HEK293 (cell line): ENCODE data around the gene TMPRSS7.

ENCODE experiments used
- CTCF ChIP-seq: fragments of 450-650 bp; formaldehyde crosslinking; IDR thresholded peaks from 2 replicates; pipeline ENCODE4 v1.5.1; 2016; ENCODE audit warnings: missing biosample characterization, missing genetic modification characterization
- ELK4 ChIP-seq: IDR thresholded peaks from 2 replicates; pipeline ENCODE4 v1.6.1; 2011; ENCODE audit warnings: mild to moderate bottlenecking, low read depth, low read length, borderline replicate concordance
- ZNF202 ChIP-seq: fragments of 450-650 bp; formaldehyde crosslinking; IDR thresholded peaks from 2 replicates; pipeline ENCODE4 v1.5.1; 2016; ENCODE audit warnings: missing biosample characterization, missing genetic modification characterization, borderline replicate concordance
- ZNF24 ChIP-seq: fragments of 450-650 bp; formaldehyde crosslinking; IDR thresholded peaks from 2 replicates; pipeline ENCODE4 v1.5.1; 2016; ENCODE audit warnings: missing biosample characterization, missing genetic modification characterization
- ZSCAN18 ChIP-seq: fragments of 450-650 bp; formaldehyde crosslinking; IDR thresholded peaks from 2 replicates; pipeline ENCODE4 v1.5.1; 2016; ENCODE audit warnings: missing biosample characterization, missing genetic modification characterization

GRCh38 chr3:111999484-112000324 is 34.8 kb upstream of the TMPRSS7 start:
- TF ChIP-seq ZSCAN18 (tag by site-specific recombination) (no peak), ZNF202 (no peak), ZNF24 (tag by site-specific recombination) (no peak), CTCF (no peak), ELK4 (no peak)
